ENCODE results near the gene SCN5A. TPM values are rescaled to one million over a fixed set of nuclear protein-coding genes. Genes with fewer than 3 reads are reported as not detected.

Gene SCN5A
- total and polyA plus RNA-seq, 12 donors, result 0.04 to 2.1 (median 0.33) TPM; not detected in 2

- Histone ChIP-seq H3K4me3 (no peak overlapping the region), H3K36me3 (replicated peaks in 1 of 2) (no peaks in the 10 kb centered on the region), H3K27ac (no peak overlapping the region), H3K27me3 (no peaks in the 10 kb centered on the region), H3K9me3 (replicated peaks in 1 of 3) (no peaks in the 10 kb centered on the region), H3K4me1 (replicated peaks in 1 of 2) (no peaks in the 10 kb centered on the region)
- DNase-seq, result no peak
- 89 to 95% (median 94%) methylated on average over 2 to 6 of the region's 6 CpGs for WGBS, 4 donors
- TF ChIP-seq CTCF (IDR thresholded peaks at IDR 0.05) (no peak), POLR2A (IDR thresholded peaks at IDR 0.05) (no peak)
- intact Hi-C loops (cut with DNase I), result no loop called here
Observed at GRCh38 chr3:38610436-38610835, 39.1 kb downstream of the SCN5A start.

- 87 to 96% (median 95%) methylated on average over 5 to 21 of the region's 21 CpGs for WGBS, 4 donors
- no peak for TF ChIP-seq CTCF (IDR thresholded peaks at IDR 0.05)
- no peak for TF ChIP-seq POLR2A (IDR thresholded peaks at IDR 0.05)
- no peaks in the 10 kb centered on the region for H3K27me3 ChIP-seq
- H3K36me3 ChIP-seq (replicated peaks in 1 of 2), result no peaks in the 10 kb centered on the region
- no peak overlapping the region for H3K4me3 ChIP-seq
- no peak for DNase-seq
- H3K4me1 ChIP-seq (replicated peaks in 1 of 2), result no peaks in the 10 kb centered on the region
- H3K27ac ChIP-seq, result no peak overlapping the region
- intact Hi-C loops (cut with DNase I), result no loop called here
- H3K9me3 ChIP-seq (replicated peaks in 1 of 3), result no peaks in the 10 kb centered on the region
Observed at GRCh38 chr3:38609386-38610111, 39.9 kb downstream of the SCN5A start.

GRCh38 chr3:38608961-38609360 is 40.5 kb downstream of the SCN5A start:
- no peak for DNase-seq
- TF ChIP-seq POLR2A (IDR thresholded peaks at IDR 0.05) (no peak), CTCF (IDR thresholded peaks at IDR 0.05) (no peak)
- H3K27ac ChIP-seq, result no peak overlapping the region
- H3K4me3 ChIP-seq, result no peak overlapping the region
- H3K27me3 ChIP-seq, result no peaks in the 10 kb centered on the region
- 70 to 93% (median 90%) methylated on average over 2 to 5 of the region's 5 CpGs for WGBS, 4 donors
- H3K9me3 ChIP-seq (replicated peaks in 1 of 3), result no peaks in the 10 kb centered on the region
- H3K36me3 ChIP-seq (replicated peaks in 1 of 2), result no peaks in the 10 kb centered on the region
- intact Hi-C loops (cut with DNase I), result no loop called here
- no peaks in the 10 kb centered on the region for H3K4me1 ChIP-seq (replicated peaks in 1 of 2)

- no peak overlapping the region for H3K4me3 ChIP-seq
- WGBS, 4 donors, result 81 to 89% (median 82%) methylated on average over 8 to 13 of the region's 13 CpGs
- H3K27me3 ChIP-seq, result no peaks in the 10 kb centered on the region
- H3K27ac ChIP-seq, result no peak overlapping the region
- no peaks in the 10 kb centered on the region for H3K36me3 ChIP-seq (replicated peaks in 1 of 2)
- no peaks in the 10 kb centered on the region for H3K4me1 ChIP-seq (replicated peaks in 1 of 2)
- no peak for TF ChIP-seq CTCF (IDR thresholded peaks at IDR 0.05)
- no peak for DNase-seq
- intact Hi-C loops (cut with DNase I), result no loop called here
- H3K9me3 ChIP-seq (replicated peaks in 1 of 3), result no peaks in the 10 kb centered on the region
Observed at GRCh38 chr3:38608086-38608775, 41.3 kb downstream of the SCN5A start.
